Measurements from ENCODE around the gene F5. TPM values are rescaled to one million over a fixed set of nuclear protein-coding genes. Genes with fewer than 3 reads are reported as not detected.
"Not testable (repeated sequence)": the region's sequence is repeated elsewhere in the genome, so short reads cannot be mapped to it uniquely, and the experiment has no call there.

Gene F5
- total RNA-seq, 1 donor from 2014 or later, result 1.6 TPM

GRCh38 chr1:169507413-169507812 lies 78.9 kb downstream of the F5 start:
- H3K36me3 ChIP-seq, result no peaks in the 10 kb centered on the region
- peaks cover 10% of the 10 kb centered on the region for H3K4me1 ChIP-seq
- no peak overlapping the region for H3K27ac ChIP-seq
- H3K27me3 ChIP-seq, result no peaks in the 10 kb centered on the region
- no peak for DNase-seq
- intact Hi-C loops (cut with DNase I), result no loop called here
- H3K9me3 ChIP-seq, result no peaks in the 10 kb centered on the region
- ATAC-seq, result no peak
- no peak for TF ChIP-seq CTCF (IDR thresholded peaks at IDR 0.05)
- H3K4me3 ChIP-seq, result no peak overlapping the region

GRCh38 chr1:169503601-169504000 lies 82.7 kb downstream of the F5 start:
- not testable (repeated sequence) for H3K27me3 ChIP-seq

GRCh38 chr1:169499807-169500206 lies 86.5 kb downstream of the F5 start:
- no peak overlapping the region for H3K27ac ChIP-seq
- H3K36me3 ChIP-seq, result no peaks in the 10 kb centered on the region
- DNase-seq (no peak), ATAC-seq (no peak)
- H3K4me1 ChIP-seq, result no peaks in the 10 kb centered on the region
- no peak for TF ChIP-seq CTCF (IDR thresholded peaks at IDR 0.05)
- no peak overlapping the region for H3K4me3 ChIP-seq
- intact Hi-C loops (cut with DNase I), result no loop called here
- no peaks in the 10 kb centered on the region for H3K9me3 ChIP-seq
- no peaks in the 10 kb centered on the region for H3K27me3 ChIP-seq

More at GRCh38 chr1:169503601-169504000, 82.7 kb downstream of the F5 start:
- DNase-seq; H3K27ac ChIP-seq; H3K36me3 ChIP-seq; H3K9me3 ChIP-seq; H3K4me3 ChIP-seq; ATAC-seq; H3K4me1 ChIP-seq; intact Hi-C loops (cut with DNase I): not testable (repeated sequence)

GRCh38 chr1:169497317-169497716 lies 89.0 kb downstream of the F5 start:
- no peak overlapping the region for H3K4me3 ChIP-seq
- no peak for DNase-seq

GRCh38 chr1:169495916-169496315 lies 90.4 kb downstream of the F5 start:
- no peaks in the 10 kb centered on the region for H3K27me3 ChIP-seq
- no peaks in the 10 kb centered on the region for H3K9me3 ChIP-seq
- H3K4me3 ChIP-seq, result no peak overlapping the region
- no peaks in the 10 kb centered on the region for H3K4me1 ChIP-seq
- intact Hi-C loops (cut with DNase I), result no loop called here
- H3K27ac ChIP-seq, result no peak overlapping the region
- DNase-seq (no peak), ATAC-seq (no peak)
- no peak for TF ChIP-seq CTCF (IDR thresholded peaks at IDR 0.05)
- H3K36me3 ChIP-seq, result no peaks in the 10 kb centered on the region

More at GRCh38 chr1:169497317-169497716, 89.0 kb downstream of the F5 start:
- Histone ChIP-seq H3K36me3 (no peaks in the 10 kb centered on the region), H3K27me3 (no peaks in the 10 kb centered on the region), H3K27ac (no peak overlapping the region), H3K4me1 (no peaks in the 10 kb centered on the region), H3K9me3 (no peaks in the 10 kb centered on the region)
- intact Hi-C loops (cut with DNase I), result no loop called here
- no peak for TF ChIP-seq CTCF (IDR thresholded peaks at IDR 0.05)
- no peak for ATAC-seq

- Histone ChIP-seq H3K4me1 (no peaks in the 10 kb centered on the region), H3K36me3 (no peaks in the 10 kb centered on the region), H3K27me3 (no peaks in the 10 kb centered on the region), H3K4me3 (no peak overlapping the region), H3K27ac (no peak overlapping the region), H3K9me3 (no peaks in the 10 kb centered on the region)
- ATAC-seq (no peak), DNase-seq (no peak)
- intact Hi-C loops (cut with DNase I), result no loop called here
- no peak for TF ChIP-seq CTCF (IDR thresholded peaks at IDR 0.05)
These were observed 91.1 kb downstream of the F5 start for GRCh38 chr1:169495046-169495775.

Data from upper lobe of right lung (tissue), 1 donor.